ENCODE results near the gene BMPER.

Gene BMPER

DNA sequence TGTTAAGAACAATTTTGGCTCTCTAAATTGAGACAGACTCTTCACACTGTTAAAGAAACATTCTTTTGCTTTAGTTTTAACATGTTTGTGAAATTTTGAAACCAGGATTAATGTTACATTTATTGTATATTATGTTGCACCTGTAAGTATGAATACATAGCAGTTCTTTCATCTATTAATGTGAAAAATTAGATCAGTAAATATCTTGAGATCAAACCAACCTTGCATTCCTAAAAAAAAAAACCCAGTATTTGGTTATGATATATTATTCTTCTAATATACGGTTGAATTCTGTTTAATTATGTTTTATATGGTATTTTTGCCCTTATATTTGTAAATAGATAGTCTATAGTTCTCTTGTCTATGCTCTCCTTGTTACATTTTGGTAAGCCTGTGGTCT lies 219.4 kb downstream of the BMPER start:
- TF ChIP-seq CTCF (conservative IDR thresholded peaks at IDR 0.05; ENCODE audit: low read depth, low read length): no peak
- DNase-seq (ENCODE audit: low read depth): no peak
- no peak overlapping the region for H3K4me3 ChIP-seq (ENCODE audit: low read length)

DNA sequence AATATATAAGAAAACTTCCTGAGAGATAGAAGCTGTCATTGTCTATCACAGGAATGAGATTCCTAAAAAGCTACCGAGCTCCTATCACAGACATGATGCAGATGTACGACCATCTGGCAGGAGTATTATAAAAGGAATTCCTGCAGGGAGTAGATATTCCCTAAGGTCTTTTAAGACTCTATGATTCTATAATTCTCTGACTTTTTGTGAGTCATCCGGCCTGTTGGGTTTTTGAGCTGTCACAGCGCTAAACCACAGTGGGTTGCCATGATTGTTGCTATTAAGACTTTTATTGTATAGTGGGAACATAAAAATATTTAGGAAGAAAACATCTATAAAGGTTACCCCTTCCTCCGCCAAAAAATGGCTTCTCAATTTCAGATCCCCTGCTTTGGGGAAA lies 223.4 kb downstream of the BMPER start:
- no peak overlapping the region for H3K4me3 ChIP-seq (ENCODE audit: low read length)
- no peak for DNase-seq (ENCODE audit: low read depth)
- no peak for TF ChIP-seq CTCF (conservative IDR thresholded peaks at IDR 0.05; ENCODE audit: low read depth, low read length)

DNA sequence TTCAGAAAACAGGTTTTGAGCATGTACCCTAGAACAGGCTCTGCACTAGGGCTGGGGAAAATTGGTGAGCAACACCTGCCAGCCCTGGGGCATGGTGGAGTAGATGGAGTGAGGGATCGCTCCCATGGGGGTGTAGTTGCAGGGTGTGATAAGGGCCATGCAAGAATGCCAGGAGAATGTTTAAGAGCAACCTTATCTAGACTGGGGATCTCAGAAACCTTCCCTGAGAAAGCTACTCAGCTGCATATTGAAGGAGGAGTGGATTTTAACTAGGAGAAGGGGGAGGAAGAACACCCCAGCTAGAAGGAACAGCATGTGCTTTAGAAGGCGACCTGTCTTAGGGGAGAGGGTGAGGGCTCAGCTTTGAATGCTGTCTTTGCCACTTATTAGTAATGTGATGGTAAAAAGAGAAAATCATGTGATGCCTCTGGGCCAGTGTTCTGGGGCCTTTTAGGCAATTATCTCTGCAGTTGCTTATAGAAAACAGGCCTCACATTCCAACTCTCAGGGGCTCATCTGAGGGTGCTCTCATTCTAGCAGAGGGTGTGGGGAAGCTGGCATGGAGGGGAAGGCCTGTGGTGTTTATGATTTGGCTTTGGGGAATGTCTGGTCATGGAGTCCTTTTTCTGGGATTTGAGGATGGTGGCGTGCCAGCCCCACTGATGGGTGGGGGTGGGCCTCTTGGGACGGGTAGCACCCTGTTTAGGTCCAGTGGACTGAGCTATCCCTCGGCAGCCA lies 225.4 kb downstream of the BMPER start:
- no peak for DNase-seq (ENCODE audit: low read depth)
- TF ChIP-seq CTCF (conservative IDR thresholded peaks at IDR 0.05; ENCODE audit: low read depth, low read length): no peak
- H3K4me3 ChIP-seq (ENCODE audit: low read length): no peak overlapping the region

- no peak for DNase-seq (ENCODE audit: low read depth)
- no peak for TF ChIP-seq CTCF (conservative IDR thresholded peaks at IDR 0.05; ENCODE audit: low read depth, low read length)
- H3K4me3 ChIP-seq (ENCODE audit: low read length): no peak overlapping the region
Observed at GRCh38 chr7:34131371-34131770, 226.0 kb downstream of the BMPER start.

GRCh38 chr7:34133356-34133982 lies 228.1 kb downstream of the BMPER start:
- no peak for TF ChIP-seq CTCF (conservative IDR thresholded peaks at IDR 0.05; ENCODE audit: low read depth, low read length)
- DNase-seq (ENCODE audit: low read depth): no peak
- no peak overlapping the region for H3K4me3 ChIP-seq (ENCODE audit: low read length)

GRCh38 chr7:34133983-34134782 lies 228.8 kb downstream of the BMPER start:
- H3K4me3 ChIP-seq (ENCODE audit: low read length): no peak overlapping the region
- no peak for DNase-seq (ENCODE audit: low read depth)
- peak; percentile 87 for TF ChIP-seq CTCF (conservative IDR thresholded peaks at IDR 0.05; ENCODE audit: low read depth, low read length)

Data from retinal pigment epithelial cell (primary cell).